Neural progenitor cell (in vitro differentiated cells): ENCODE results near the gene VPS51.

Experiments used
- CTCF ChIP-seq: fragments of 200-600 bp; sonication (generic); IDR thresholded peaks from 2 replicates; pipeline ENCODE4 v1.5.1; 2017; ENCODE audit warnings: antibody characterized with exemption, mild to moderate bottlenecking
- EZH2 ChIP-seq: fragments of 200-600 bp; sonication (generic); IDR thresholded peaks from 2 replicates; pipeline ENCODE4 v1.6.1; 2017; ENCODE audit warnings: antibody characterized with exemption, mild to moderate bottlenecking, moderate library complexity
- EZH2phosphoT487 ChIP-seq: fragments of 200-600 bp; sonication (generic); IDR thresholded peaks from 2 replicates; pipeline ENCODE4 v1.6.1; 2017; ENCODE audit warnings: antibody characterized with exemption

- TF ChIP-seq EZH2, result no peak
- TF ChIP-seq CTCF, result no peak
- TF ChIP-seq EZH2phosphoT487, result no peak
These were observed 8.8 kb upstream of the VPS51 start for GRCh38 chr11:65087216-65087615.
